ENCODE data around the gene BCR. TPM values are rescaled to one million over a fixed set of nuclear protein-coding genes. Genes with fewer than 3 reads are reported as not detected.
A peak's percentile ranks its signal among the peaks of the same experiment; 100 is the strongest.

BCR gene
- total RNA-seq, 1 experiment from 2014 or later, result 77.0 TPM

- Histone ChIP-seq H3K9ac (ENCODE audit: extremely low read depth, insufficient read length, low read length) (no peak overlapping the region), H4K20me1 (ENCODE audit: control insufficient read depth, insufficient read depth, insufficient read length) (no peaks in the 10 kb centered on the region), H3K9me3 (ENCODE audit: control insufficient read depth, low read depth, low read length) (no peaks in the 10 kb centered on the region), H3K18ac (ENCODE audit: insufficient read length, low read depth, low read length) (no peak overlapping the region), H3K27ac (ENCODE audit: insufficient read length, low read depth, low read length) (no peak overlapping the region), H3K4me1 (ENCODE audit: insufficient read depth, low read length) (no peaks in the 10 kb centered on the region; the same call in 1 of the 2 replicates), H2BK120ac (ENCODE audit: low read depth, low read length, poor library complexity, severe bottlenecking) (no peak overlapping the region), H4K8ac (replicated peaks; ENCODE audit: insufficient read length, low read depth, low read length) (no peak overlapping the region), H3T11ph (ENCODE audit: low read length) (no peak overlapping the region), H3K4ac (ENCODE audit: low read depth, low read length) (no peak overlapping the region), H3K23ac (ENCODE audit: insufficient read length, low read depth, low read length) (no peak overlapping the region), H3K27me3 (ENCODE audit: insufficient read depth, low read length) (no peaks in the 10 kb centered on the region), H2BK15ac (ENCODE audit: low read depth, low read length) (no peak overlapping the region), H3K56ac (ENCODE audit: insufficient read length, low read depth, low read length) (no peak overlapping the region), H3K4me2 (ENCODE audit: insufficient read depth, insufficient read length, low read length) (no peak overlapping the region), H3K14ac (ENCODE audit: insufficient read depth, low read length) (no peak overlapping the region), H2BK5ac (ENCODE audit: insufficient read length, low read length) (no peak overlapping the region), H2BK12ac (ENCODE audit: insufficient read length, low read depth, low read length) (no peak overlapping the region), H3K79me1 (ENCODE audit: insufficient read depth, low read depth, low read length, poor library complexity, severe bottlenecking) (no peaks in the 10 kb centered on the region), H4K5ac (ENCODE audit: insufficient read length, low read depth, low read length) (no peak overlapping the region), H3K79me2 (ENCODE audit: insufficient read depth, low read length) (no peaks in the 10 kb centered on the region; the same call in 1 of the 2 replicates), H2AFZ (ENCODE audit: low read length) (no peak overlapping the region), H2BK20ac (ENCODE audit: low read depth, low read length, poor library complexity, severe bottlenecking) (no peak overlapping the region), H4K91ac (ENCODE audit: insufficient read length, low read depth, low read length) (no peak overlapping the region), H2AK5ac (ENCODE audit: insufficient read length, low read length) (no peak overlapping the region), H3K23me2 (ENCODE audit: insufficient read length, low read depth, low read length, poor library complexity, severe bottlenecking) (no peaks in the 10 kb centered on the region)
- peaks cover 15 to 33% of the 10 kb centered on the region in 2 experiments for H3K4me1 Mint-ChIP-seq
- no peaks in the 10 kb centered on the region; the same call in 1 of the 2 replicates for H3K27me3 Mint-ChIP-seq (ENCODE audit: low read depth)
- DNase-seq, result no peak
- H3K4me3 Mint-ChIP-seq, result no peak overlapping the region
- no peak for TF ChIP-seq CTCF (conservative IDR thresholded peaks at IDR 0.05)
- no peaks in the 10 kb centered on the region for H3K9me3 Mint-ChIP-seq
- no CpG with 5 or more reads among the region's 10 CpGs for WGBS (ENCODE audit: extremely low coverage, insufficient read length, low lambda C conversion rate)
- H3K36me3 Mint-ChIP-seq (ENCODE audit: insufficient read depth in 1 of 3, low read depth in 3 of 3), result peaks cover 20 to 65% (median 45%) of the 10 kb centered on the region in 3 experiments; a peak in 6 of 7 replicates
- H3K27ac Mint-ChIP-seq, result peak overlapping the region in 2 of 3 experiments; percentile 61 to 74; a peak in 2 of 7 replicates
Measured at GRCh38 chr22:23261900-23262450, 81.7 kb downstream of the BCR start.
